Putamen (tissue), 1 donor: Measurements from ENCODE around the gene RASAL3.

ENCODE experiments used
- DNase-seq: peaks from one replicate; pipeline ENCODE4 v3.0.0-alpha.2; 2016; ENCODE audit warnings: low spot score

The RASAL3 gene

GRCh38 chr19:15448778-15449619, 15.3 kb downstream of the RASAL3 start:
- DNase-seq, result no peak

- no peak for DNase-seq
These were observed 16.1 kb downstream of the RASAL3 start for GRCh38 chr19:15448044-15448777.

- DNase-seq, result no peak
These were observed 17.3 kb downstream of the RASAL3 start for GRCh38 chr19:15447057-15447456.

GRCh38 chr19:15445807-15446376, 18.5 kb downstream of the RASAL3 start:
- DNase-seq, result no peak

GRCh38 chr19:15445227-15445605, 19.1 kb downstream of the RASAL3 start:
- DNase-seq, result no peak

- DNase-seq, result no peak
These were observed 19.7 kb downstream of the RASAL3 start for GRCh38 chr19:15444505-15445226.

GRCh38 chr19:15443838-15444237, 20.5 kb downstream of the RASAL3 start:
- DNase-seq, result no peak

- no peak for DNase-seq
These were observed 21.0 kb downstream of the RASAL3 start for GRCh38 chr19:15443325-15443724.

- no peak for DNase-seq
These were observed 22.0 kb downstream of the RASAL3 start for GRCh38 chr19:15442142-15442920.

- DNase-seq, result no peak
These were observed 23.0 kb downstream of the RASAL3 start for GRCh38 chr19:15441317-15441716.

GRCh38 chr19:15439821-15440641, 24.3 kb downstream of the RASAL3 start:
- no peak for DNase-seq

- no peak for DNase-seq
These were observed 25.1 kb downstream of the RASAL3 start for GRCh38 chr19:15439078-15439799.

GRCh38 chr19:15438577-15438976, 25.8 kb downstream of the RASAL3 start:
- DNase-seq, result no peak

- no peak for DNase-seq
These were observed 26.2 kb downstream of the RASAL3 start for GRCh38 chr19:15438124-15438496.

GRCh38 chr19:15437355-15438123, 26.8 kb downstream of the RASAL3 start:
- DNase-seq, result no peak

GRCh38 chr19:15436826-15437110, 27.6 kb downstream of the RASAL3 start:
- DNase-seq, result no peak

GRCh38 chr19:15436012-15436825, 28.1 kb downstream of the RASAL3 start:
- no peak for DNase-seq

- DNase-seq, result no peak
These were observed 30.8 kb downstream of the RASAL3 start for GRCh38 chr19:15433519-15434069.
